CD4-positive, CD25-positive, alpha-beta regulatory T cell (primary cell): Measurements from ENCODE around the gene KIRREL2. TPM values are rescaled to one million over a fixed set of nuclear protein-coding genes. Genes with fewer than 3 reads are reported as not detected.
A peak's percentile ranks its signal among the peaks of the same experiment; 100 is the strongest.

Experiments
- ATAC-seq, 2 donors: fragments of 150-1000 bp; cut with Tn5 transposase; one replicate each; pipeline ENCODE4 v1.10.0; 2021; ENCODE audit warnings: low read depth in 2 of 2, moderate number of reproducible peaks in 2 of 2, moderate library complexity in 1 of 2
- DNase-seq, 3 donors: peaks; one replicate each; pipeline versions ENCODE4 v3.0.0 to v3.0.0-alpha.2; 2012 to 2022; ENCODE audit warnings: mixed read lengths in 1 of 3
- H3K27ac ChIP-seq: one replicate; pipeline ENCODE4 v1.7.0; 2013; ENCODE audit warnings: mild to moderate bottlenecking, low read length; ENCODE audit not compliant: insufficient read depth, poor library complexity, severe bottlenecking
- H3K27me3 ChIP-seq: one replicate; pipeline ENCODE4 v1.7.0; 2013; ENCODE audit warnings: low read length; ENCODE audit not compliant: control insufficient read depth, insufficient read depth
- H3K36me3 ChIP-seq: one replicate; pipeline ENCODE4 v1.7.0; 2013; ENCODE audit warnings: mild to moderate bottlenecking, low read length, moderate library complexity; ENCODE audit not compliant: control insufficient read depth, insufficient read depth
- H3K4me1 ChIP-seq: 2 replicates; pipeline ENCODE4 v1.7.0; 2013; ENCODE audit warnings: mild to moderate bottlenecking, low read length; ENCODE audit not compliant: insufficient read depth, control insufficient read depth, poor library complexity, severe bottlenecking
- H3K4me3 ChIP-seq: one replicate; pipeline ENCODE4 v1.7.0; 2013; ENCODE audit warnings: low read depth, mild to moderate bottlenecking, low read length, moderate library complexity
- H3K9me3 ChIP-seq, 2 experiments: 1 replicate in 1 of 2; 2 replicates in 1 of 2; pipeline ENCODE4 v1.7.0; 2013; ENCODE audit warnings: low read length in 2 of 2, mild to moderate bottlenecking in 1 of 2, moderate library complexity in 1 of 2; ENCODE audit not compliant: control insufficient read depth in 2 of 2
- H3K27ac Mint-ChIP-seq, 3 donors: one replicate each; pipeline ENCODE4 v1.8.0; 2020 to 2022; ENCODE audit warnings: mild to moderate bottlenecking in 3 of 3, mixed read lengths in 3 of 3, moderate library complexity in 2 of 3
- H3K27me3 Mint-ChIP-seq: one replicate; pipeline ENCODE4 v1.8.0; 2022; ENCODE audit warnings: mild to moderate bottlenecking, mixed read lengths
- H3K36me3 Mint-ChIP-seq: one replicate; pipeline ENCODE4 v1.8.0; 2020; ENCODE audit warnings: mixed read lengths
- H3K4me1 Mint-ChIP-seq, 4 donors: one replicate each; pipeline ENCODE4 v1.8.0; 2020 to 2022; ENCODE audit warnings: mixed read lengths in 4 of 4, mild to moderate bottlenecking in 1 of 4
- H3K4me3 Mint-ChIP-seq, 4 donors: one replicate each; pipeline ENCODE4 v1.8.0; 2020 to 2022; ENCODE audit warnings: mild to moderate bottlenecking in 4 of 4, mixed read lengths in 4 of 4, moderate library complexity in 3 of 4
- H3K9me3 Mint-ChIP-seq, 7 donors: one replicate each; pipeline ENCODE4 v1.8.0; 2020 to 2022; ENCODE audit warnings: mixed read lengths in 7 of 7, mild to moderate bottlenecking in 3 of 7, moderate library complexity in 2 of 7
- polyA plus RNA-seq, 4 donors: library from polyadenylated mRNA; unstranded; fragments of 300-500 nt; fragmentation: Illumina TruSeq; gene quantifications; one replicate each; pipeline ENCODE4 v1.2.3, GENCODE V29; 2021
- total RNA-seq: library from RNA; stranded (reverse); gene quantifications from one replicate; pipeline ENCODE4 v1.2.3, GENCODE V29; 2022

KIRREL2 gene
- total and polyA plus RNA-seq, 5 donors from 2014 or later: not detected

DNA sequence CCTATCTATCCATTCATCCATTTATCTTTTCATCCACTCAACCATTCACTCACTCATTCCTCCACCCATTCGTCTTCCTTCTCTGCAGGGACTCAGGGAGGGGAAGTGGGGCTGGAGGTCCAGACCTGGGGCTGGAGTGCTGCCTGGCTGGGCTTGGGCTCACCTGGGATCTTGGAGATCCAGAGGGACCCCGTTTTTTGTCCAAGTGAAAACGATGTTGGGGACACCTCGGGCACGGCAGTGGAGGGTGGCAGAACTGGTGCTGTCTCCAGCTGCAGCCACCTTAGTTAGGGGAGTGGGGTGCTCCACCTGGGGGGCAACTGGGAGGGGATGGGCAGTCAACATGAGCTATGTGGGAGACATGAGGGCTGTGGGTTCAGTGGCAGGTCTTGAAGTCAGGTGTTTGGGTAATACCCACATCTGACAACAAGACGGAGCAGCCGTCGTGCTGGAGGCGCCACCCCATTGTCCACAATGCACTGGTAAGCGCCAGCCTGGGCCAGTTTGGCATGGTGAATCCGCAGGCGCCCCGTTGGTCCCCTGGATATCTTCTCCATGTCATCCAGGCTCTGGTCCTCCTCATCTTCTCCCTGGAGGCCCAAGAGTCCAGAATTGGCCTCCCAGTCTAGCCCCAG lies 14.6 kb upstream of the KIRREL2 start:
- H3K27me3 Mint-ChIP-seq: peaks cover 42% of the 10 kb centered on the region
- H3K4me3 Mint-ChIP-seq: no peak overlapping the region
- peaks cover 22% of the 10 kb centered on the region for H3K27me3 ChIP-seq
- H3K4me1 Mint-ChIP-seq: peaks cover 5 to 25% (median 5%) of the 10 kb centered on the region in 4 donors
- no peak for DNase-seq
- H3K9me3 ChIP-seq: peaks cover 2 to 7% of the 10 kb centered on the region in 2 experiments
- no peaks in the 10 kb centered on the region for H3K36me3 Mint-ChIP-seq
- H3K9me3 Mint-ChIP-seq: peaks cover 0 to 11% (median 1%) of the 10 kb centered on the region in 7 donors
- no peak for ATAC-seq
- no peak overlapping the region for H3K4me3 ChIP-seq
- peaks cover 16% of the 10 kb centered on the region for H3K4me1 ChIP-seq
- no peak overlapping the region for H3K27ac ChIP-seq
- H3K27ac Mint-ChIP-seq: no peak overlapping the region
- no peaks in the 10 kb centered on the region for H3K36me3 ChIP-seq

DNA sequence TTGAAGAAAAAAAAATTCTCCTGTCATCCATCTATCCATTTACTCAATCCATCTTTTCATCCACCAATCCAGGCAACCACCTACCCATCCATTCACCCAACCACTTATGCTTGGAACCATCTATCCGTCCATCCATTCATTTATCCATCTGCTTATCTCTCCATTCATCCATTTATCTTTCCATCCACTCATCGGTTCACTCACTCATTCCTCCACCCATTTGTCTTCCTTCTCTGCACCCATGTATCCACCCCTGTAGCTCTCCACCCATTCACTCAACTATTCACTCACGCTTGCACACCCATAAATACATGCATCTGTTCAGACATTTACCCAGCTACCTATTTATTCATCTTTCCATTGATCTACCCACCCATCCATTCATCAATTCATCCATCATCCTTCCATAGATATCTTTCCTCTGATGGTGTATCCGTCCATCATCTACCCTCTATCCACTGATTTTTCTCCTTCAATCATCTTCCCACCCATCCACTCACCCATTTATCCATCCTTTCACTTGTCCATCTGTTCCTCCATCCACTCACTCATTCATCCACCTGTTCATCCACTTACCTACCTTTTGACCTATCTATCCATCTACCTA lies 13.9 kb upstream of the KIRREL2 start:
- Mint-ChIP-seq H3K4me1 (peaks cover 5 to 25% (median 5%) of the 10 kb centered on the region in 4 donors), H3K27ac (no peak overlapping the region), H3K4me3 (no peak overlapping the region), H3K36me3 (no peaks in the 10 kb centered on the region), H3K27me3 (peaks cover 42% of the 10 kb centered on the region), H3K9me3 (peaks cover 0 to 11% (median 1%) of the 10 kb centered on the region in 7 donors)
- Histone ChIP-seq H3K4me1 (peaks cover 16% of the 10 kb centered on the region), H3K36me3 (no peaks in the 10 kb centered on the region), H3K27ac (no peak overlapping the region), H3K4me3 (no peak overlapping the region), H3K27me3 (peaks cover 21% of the 10 kb centered on the region), H3K9me3 (peaks cover 2 to 7% of the 10 kb centered on the region in 2 experiments)
- DNase-seq: no peak
- ATAC-seq: no peak

DNA sequence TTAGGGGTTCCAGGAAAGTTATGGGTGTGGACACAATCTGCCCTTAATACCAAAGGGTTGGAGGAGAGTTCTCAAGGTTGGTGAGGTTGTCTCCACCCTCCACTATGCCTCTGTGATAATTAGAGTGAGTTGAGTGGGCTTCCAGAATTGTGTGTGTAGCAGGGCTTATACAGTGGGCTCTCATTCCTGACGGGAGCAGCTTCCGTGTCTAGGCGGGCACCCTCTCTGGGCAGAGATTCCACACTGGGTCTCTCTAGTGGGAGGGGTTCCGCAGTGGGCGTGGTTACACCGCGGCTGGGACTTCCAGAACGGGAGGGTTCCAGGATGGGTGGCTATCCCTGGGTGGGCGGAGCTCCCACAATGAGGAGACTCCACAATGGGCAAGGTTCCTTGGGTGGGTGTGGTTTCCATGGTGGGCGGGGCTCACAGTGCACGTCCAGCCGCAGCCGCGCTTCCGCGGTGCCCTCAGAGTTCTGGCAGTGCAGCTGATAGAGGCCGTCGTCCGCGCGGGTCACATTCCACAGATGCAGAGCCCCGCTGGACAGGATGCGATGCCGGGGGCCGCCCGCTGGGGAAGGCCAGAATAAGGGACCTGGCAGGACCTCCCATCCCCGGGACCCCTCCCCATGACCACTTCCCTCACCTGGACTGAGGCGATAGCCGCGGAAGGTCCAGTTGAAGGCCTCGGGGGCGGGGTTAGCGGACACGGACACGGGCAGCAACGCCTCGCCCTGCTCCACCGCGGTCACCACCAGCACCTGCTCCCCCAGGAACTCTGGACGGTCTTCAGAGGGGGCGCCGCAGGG lies 12.8 kb upstream of the KIRREL2 start:
- Histone ChIP-seq H3K27me3 (peaks cover 21% of the 10 kb centered on the region), H3K9me3 (peaks cover under 1 to 7% of the 10 kb centered on the region in 2 experiments), H3K36me3 (no peaks in the 10 kb centered on the region), H3K27ac (no peak overlapping the region), H3K4me1 (peaks cover 16% of the 10 kb centered on the region), H3K4me3 (no peak overlapping the region)
- no peaks in the 10 kb centered on the region for H3K36me3 Mint-ChIP-seq
- DNase-seq (no peak), ATAC-seq (no peak)
- H3K9me3 Mint-ChIP-seq: peaks cover 0 to 10% (median 1%) of the 10 kb centered on the region in 7 donors
- peaks cover 53% of the 10 kb centered on the region for H3K27me3 Mint-ChIP-seq
- H3K27ac Mint-ChIP-seq: no peak overlapping the region
- H3K4me3 Mint-ChIP-seq: peak overlapping the region in 1 of 4 donors; percentile 89
- peaks cover 5 to 25% (median 5%) of the 10 kb centered on the region in 4 donors for H3K4me1 Mint-ChIP-seq

DNA sequence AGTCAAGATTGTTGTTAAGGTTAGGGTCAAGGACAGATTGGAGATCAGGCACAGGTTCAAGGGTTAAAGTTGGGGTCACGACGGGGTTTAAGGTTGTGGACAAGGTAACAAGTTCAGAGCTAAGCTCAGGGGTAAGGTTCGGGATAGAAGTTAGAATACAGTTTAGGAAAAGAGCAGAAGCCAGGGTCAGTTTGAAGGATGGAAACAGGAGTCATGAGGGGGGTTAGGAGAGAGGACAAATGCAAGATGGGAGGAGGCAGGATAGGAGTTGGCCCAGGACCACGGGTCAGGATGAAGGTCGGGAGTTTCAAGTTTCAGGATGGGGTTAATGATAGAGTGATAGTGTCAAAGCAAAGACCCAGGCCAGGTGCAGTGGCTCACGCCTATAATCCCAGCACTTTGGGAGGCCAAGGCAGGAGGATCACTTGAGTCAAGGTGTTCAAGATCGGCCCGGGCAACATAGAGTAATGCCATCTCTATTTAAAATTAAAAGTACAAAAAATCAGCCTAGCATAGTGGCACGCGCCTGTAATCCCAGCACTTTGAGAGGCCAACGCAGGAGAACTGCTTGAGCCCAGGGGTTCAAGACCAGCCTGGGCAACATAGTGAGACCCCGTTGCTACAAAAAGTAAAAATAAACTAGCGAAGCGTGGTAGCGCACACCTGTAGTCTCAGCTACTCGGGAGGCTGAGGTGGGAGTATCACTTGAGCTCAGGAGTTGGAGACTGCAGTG lies 12.1 kb upstream of the KIRREL2 start:
- peaks cover 21% of the 10 kb centered on the region for H3K27me3 ChIP-seq
- Mint-ChIP-seq H3K9me3 (peaks cover 0 to 10% (median 0%) of the 10 kb centered on the region in 7 donors), H3K27me3 (peaks cover 59% of the 10 kb centered on the region), H3K27ac (peak overlapping the region in 1 of 3 donors; percentile 34), H3K4me3 (peak overlapping the region in 3 of 4 donors; percentile 1 to 73 (median 39)), H3K4me1 (peaks cover 5 to 25% (median 5%) of the 10 kb centered on the region in 4 donors), H3K36me3 (no peaks in the 10 kb centered on the region)
- DNase-seq (no peak), ATAC-seq (no peak)
- no peak overlapping the region for H3K27ac ChIP-seq
- H3K36me3 ChIP-seq: no peaks in the 10 kb centered on the region
- no peaks in the 10 kb centered on the region for H3K9me3 ChIP-seq
- H3K4me3 ChIP-seq: no peak overlapping the region
- H3K4me1 ChIP-seq: peaks cover 16% of the 10 kb centered on the region

DNA sequence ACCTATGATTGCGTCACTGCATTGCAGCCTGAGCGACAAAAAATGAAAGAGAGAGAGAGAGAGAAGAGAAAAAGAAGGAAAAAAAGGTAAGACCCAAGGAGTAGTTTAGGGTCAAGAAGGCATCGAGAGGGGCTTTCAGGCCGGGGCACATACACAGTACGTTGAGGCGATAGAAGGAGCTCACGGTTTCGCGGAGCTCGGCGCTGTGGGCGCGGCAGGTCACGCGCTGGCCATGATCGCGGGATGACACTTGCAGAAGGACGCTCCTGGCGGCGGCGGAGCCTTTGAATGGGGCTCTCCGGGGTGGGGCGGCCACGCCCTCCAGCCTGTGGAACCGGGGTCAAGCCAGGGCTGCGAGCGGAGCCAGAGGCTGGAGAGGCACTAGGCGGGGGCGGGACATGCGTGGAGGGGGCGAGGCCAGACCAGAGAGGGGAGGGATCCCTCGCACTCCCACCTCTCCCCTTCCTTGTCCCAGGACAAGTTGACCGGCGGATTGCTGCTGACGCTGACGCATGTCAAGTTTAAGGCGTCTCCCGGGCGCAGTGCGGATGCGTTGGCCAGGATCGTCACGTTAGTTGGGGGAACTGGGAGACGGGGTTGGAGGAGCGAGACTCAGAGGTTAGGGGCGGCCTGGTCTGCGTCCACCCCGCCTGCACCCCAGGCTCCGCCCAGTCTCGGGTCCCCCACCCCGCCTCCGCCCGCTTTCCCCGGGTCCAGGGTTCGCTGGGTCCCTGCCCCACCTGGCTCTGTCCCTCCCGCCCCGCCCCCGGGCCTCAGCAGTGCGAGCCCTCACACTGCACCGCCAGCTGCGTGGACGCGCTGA lies 11.3 kb upstream of the KIRREL2 start:
- H3K27ac ChIP-seq: no peak overlapping the region
- ATAC-seq: no peak
- DNase-seq: peak in 1 of 3 donors; percentile 14
- peaks cover 16% of the 10 kb centered on the region for H3K4me1 ChIP-seq
- H3K27me3 Mint-ChIP-seq: peaks cover 59% of the 10 kb centered on the region
- no peaks in the 10 kb centered on the region for H3K36me3 ChIP-seq
- H3K9me3 Mint-ChIP-seq: peaks cover 0 to 10% (median 0%) of the 10 kb centered on the region in 7 donors
- no peak overlapping the region for H3K4me3 ChIP-seq
- H3K27me3 ChIP-seq: peaks cover 21% of the 10 kb centered on the region
- peak overlapping the region in 1 of 3 donors; percentile 34 for H3K27ac Mint-ChIP-seq
- H3K36me3 Mint-ChIP-seq: no peaks in the 10 kb centered on the region
- peaks cover 5 to 25% (median 5%) of the 10 kb centered on the region in 4 donors for H3K4me1 Mint-ChIP-seq
- peak overlapping the region in 2 of 4 donors; percentile 73 for H3K4me3 Mint-ChIP-seq
- H3K9me3 ChIP-seq: no peaks in the 10 kb centered on the region

DNA sequence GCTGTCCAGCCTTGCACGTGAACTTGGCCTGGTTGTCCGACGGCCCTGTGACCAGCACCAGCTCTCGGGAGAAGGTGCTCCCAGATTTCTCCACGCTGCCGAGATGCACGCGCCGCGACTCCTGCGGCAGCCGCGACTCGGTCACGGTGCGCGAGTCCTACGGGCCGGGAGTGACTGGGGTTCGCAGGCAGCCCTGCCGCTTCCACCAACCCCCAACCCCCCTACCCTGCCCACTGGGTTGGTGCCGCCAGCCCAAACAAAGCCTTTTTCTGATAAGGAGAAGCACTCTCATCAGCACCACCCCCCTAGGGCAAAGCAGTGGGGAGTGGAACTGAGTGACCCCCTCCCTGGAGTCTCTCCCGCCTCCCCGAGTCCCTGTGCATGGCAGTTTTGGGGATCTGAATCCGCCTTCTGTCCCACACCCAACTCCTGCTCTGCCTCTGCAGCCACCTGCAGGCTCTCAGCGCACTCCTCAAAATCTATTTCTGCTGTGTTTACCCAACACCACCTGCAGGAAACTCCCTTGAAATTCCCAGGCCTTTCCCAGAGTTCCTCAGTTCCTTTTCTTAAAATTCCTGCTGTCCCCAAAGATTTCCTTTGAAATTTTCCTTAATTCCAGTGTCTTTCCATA lies 10.6 kb upstream of the KIRREL2 start:
- H3K9me3 Mint-ChIP-seq: peaks cover 0 to 10% (median 0%) of the 10 kb centered on the region in 7 donors
- Histone ChIP-seq H3K36me3 (no peaks in the 10 kb centered on the region), H3K4me3 (no peak overlapping the region), H3K27ac (no peak overlapping the region), H3K27me3 (peaks cover 21% of the 10 kb centered on the region), H3K9me3 (no peaks in the 10 kb centered on the region), H3K4me1 (peaks cover 16% of the 10 kb centered on the region)
- no peaks in the 10 kb centered on the region for H3K36me3 Mint-ChIP-seq
- peaks cover 64% of the 10 kb centered on the region for H3K27me3 Mint-ChIP-seq
- ATAC-seq (no peak), DNase-seq (peak in 1 of 3 donors; percentile 41)
- peak overlapping the region in 2 of 4 donors; percentile 33 to 73 for H3K4me3 Mint-ChIP-seq
- no peak overlapping the region for H3K27ac Mint-ChIP-seq
- H3K4me1 Mint-ChIP-seq: peaks cover 5 to 27% (median 5%) of the 10 kb centered on the region in 4 donors
